Loucy (cell line): ENCODE data around the gene GPHA2.

ENCODE experiments used
- CTCF ChIP-seq: fragments of 200-600 bp; sonication (generic); conservative IDR thresholded peaks from 2 replicates; pipeline ENCODE4 v1.5.1; 2014; ENCODE audit warnings: mild to moderate bottlenecking, antibody characterized with exemption, low read length
- EZH2phosphoT487 ChIP-seq: fragments of 200-600 bp; IDR thresholded peaks from 2 replicates; pipeline ENCODE4 v1.6.1; 2018; ENCODE audit warnings: antibody characterized with exemption, mild to moderate bottlenecking, moderate library complexity, borderline replicate concordance

DNA sequence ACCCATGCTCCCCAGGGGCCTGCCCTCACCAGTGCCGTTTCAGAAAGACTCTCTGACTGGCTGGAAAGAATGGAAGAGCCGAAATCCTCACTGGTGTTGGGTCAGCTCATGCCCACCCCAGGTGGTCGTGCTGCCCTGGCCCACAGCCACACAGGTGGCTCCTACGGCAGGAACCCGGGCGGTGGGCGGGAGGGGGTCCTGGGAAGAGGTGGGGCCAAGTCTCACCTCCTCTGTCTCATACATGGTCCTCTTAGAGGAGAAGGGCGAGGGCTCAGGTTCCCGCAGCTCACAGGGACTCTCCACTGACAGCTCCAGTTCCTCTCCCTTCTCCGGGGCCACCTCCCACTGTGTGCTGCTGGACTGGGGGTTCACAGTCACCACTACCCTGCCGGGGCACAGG is 26.9 kb downstream of the GPHA2 start:
- TF ChIP-seq CTCF, result no peak
- no peak for TF ChIP-seq EZH2phosphoT487
